GM12892 (cell line): ENCODE data around the gene DNMT3B.

ENCODE experiments used
- POLR2A ChIP-seq: IDR thresholded peaks from 2 replicates; pipeline ENCODE4 v1.6.1; 2011; ENCODE audit warnings: low read depth, low read length, control low read depth
- POLR2AphosphoS5 ChIP-seq: IDR thresholded peaks from 2 replicates; pipeline ENCODE4 v1.6.1; 2011; ENCODE audit warnings: low read depth, low read length, control low read depth
- TAF1 ChIP-seq: IDR thresholded peaks from 2 replicates; pipeline ENCODE4 v1.6.1; 2011; ENCODE audit warnings: low read depth, mild to moderate bottlenecking, control low read depth, low read length, borderline replicate concordance

GRCh38 chr20:32841632-32842031 lies 79.4 kb downstream of the DNMT3B start:
- TF ChIP-seq POLR2A (no peak), POLR2AphosphoS5 (no peak), TAF1 (no peak)
